DND-41 (cell line): ENCODE results near the gene CYP2F1.

Experiments used
- EZH2 ChIP-seq: IDR thresholded peaks from 3 replicates; pipeline ENCODE4 v1.6.1; 2012; ENCODE audit warnings: borderline replicate concordance, low read depth, mild to moderate bottlenecking, moderate library complexity, low read length, inconsistent platforms; ENCODE audit not compliant: severe bottlenecking
- TF ChIP-seq, protein P1 (sequence below): IDR thresholded peaks from 2 replicates; pipeline ENCODE4 v1.5.1; 2012; ENCODE audit warnings: borderline replicate concordance, low read length, moderate library complexity, mild to moderate bottlenecking; ENCODE audit not compliant: poor library complexity, severe bottlenecking; ENCODE audit errors: extremely low read depth

GRCh38 chr19:41128692-41129091, 14.5 kb downstream of the CYP2F1 start:
- TF ChIP-seq, protein P1, sequence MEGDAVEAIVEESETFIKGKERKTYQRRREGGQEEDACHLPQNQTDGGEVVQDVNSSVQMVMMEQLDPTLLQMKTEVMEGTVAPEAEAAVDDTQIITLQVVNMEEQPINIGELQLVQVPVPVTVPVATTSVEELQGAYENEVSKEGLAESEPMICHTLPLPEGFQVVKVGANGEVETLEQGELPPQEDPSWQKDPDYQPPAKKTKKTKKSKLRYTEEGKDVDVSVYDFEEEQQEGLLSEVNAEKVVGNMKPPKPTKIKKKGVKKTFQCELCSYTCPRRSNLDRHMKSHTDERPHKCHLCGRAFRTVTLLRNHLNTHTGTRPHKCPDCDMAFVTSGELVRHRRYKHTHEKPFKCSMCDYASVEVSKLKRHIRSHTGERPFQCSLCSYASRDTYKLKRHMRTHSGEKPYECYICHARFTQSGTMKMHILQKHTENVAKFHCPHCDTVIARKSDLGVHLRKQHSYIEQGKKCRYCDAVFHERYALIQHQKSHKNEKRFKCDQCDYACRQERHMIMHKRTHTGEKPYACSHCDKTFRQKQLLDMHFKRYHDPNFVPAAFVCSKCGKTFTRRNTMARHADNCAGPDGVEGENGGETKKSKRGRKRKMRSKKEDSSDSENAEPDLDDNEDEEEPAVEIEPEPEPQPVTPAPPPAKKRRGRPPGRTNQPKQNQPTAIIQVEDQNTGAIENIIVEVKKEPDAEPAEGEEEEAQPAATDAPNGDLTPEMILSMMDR, result no peak
- no peak for TF ChIP-seq EZH2
